ENCODE data around the gene RAD51D. TPM values are rescaled to one million over a fixed set of nuclear protein-coding genes. Genes with fewer than 3 reads are reported as not detected.

The RAD51D gene
- total RNA-seq, 2 experiments from 2014 or later = 32.1 to 33.6 TPM

DNA sequence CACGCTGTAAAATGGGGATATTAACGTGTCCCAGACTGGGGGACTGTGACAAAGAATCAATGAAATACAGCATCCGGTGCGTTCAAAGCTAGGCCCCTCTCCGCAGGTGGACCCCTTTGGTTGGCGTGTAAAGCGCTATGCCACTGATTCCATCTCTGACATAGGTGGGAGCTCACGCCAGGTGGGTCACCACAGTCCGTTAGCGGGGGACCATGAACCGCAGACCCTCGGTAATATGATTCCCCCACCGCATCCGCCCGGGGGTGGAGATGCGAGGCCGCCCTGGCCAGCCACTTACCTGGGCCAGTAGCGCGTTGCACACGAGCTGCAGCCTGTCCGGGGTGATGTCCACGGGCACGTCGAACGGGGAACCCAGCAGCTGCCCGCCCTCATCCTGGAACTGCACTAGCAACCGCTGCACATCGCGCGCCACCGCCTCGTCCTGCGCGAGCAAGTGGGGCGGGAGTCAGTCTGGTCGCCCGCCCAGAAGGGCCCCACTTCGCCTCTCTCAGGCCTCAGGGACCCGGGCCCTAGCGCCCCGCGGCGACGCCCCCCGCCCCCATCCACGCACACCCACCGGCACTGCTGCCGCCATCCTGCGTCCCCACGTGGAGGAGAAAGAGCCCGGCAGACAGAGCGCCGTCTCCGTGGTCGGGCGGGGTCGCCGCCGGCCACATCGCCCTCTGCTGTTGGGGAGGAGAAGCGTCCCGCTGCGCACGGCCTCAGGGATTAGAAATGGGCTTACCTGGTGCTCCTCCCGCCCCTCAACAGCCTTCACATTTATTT is 22.2 kb upstream of the RAD51D start, which contains the start of gene NLE1:
Gene NLE1, minus strand, starts transcription at position 623 of the 786 bp plus-strand sequence. Its CDS starts 28 bp downstream, at position 595.
- Mint-ChIP-seq H3K4me1 (ENCODE audit: low read depth) (peaks cover 21% of the 10 kb centered on the region), H3K4me3 (peak within 1 kb of the TSS; percentile 82), H3K36me3 (ENCODE audit: low read depth) (peaks cover 20% of the 10 kb centered on the region), H3K27ac (peak within 1 kb of the TSS; percentile 80), H3K9me3 (ENCODE audit: insufficient read depth) (no peaks in the 10 kb centered on the region), H3K27me3 (ENCODE audit: low read depth) (no peaks in the 10 kb centered on the region)
- CTCF ChIA-PET = interaction anchor here (0.6 to 2.6 kb wide), 15 partner anchors 11 to 622 kb away, joined by 3 to 9 read pairs (median 4); partner anchors contain the start of genes RAD51D and SLFN12L
- DNase-seq = peak; percentile 91
- POLR2A ChIA-PET = interaction anchor here (0.8 to 1.5 kb wide), 6 partner anchors 52 to 396 kb away, joined by 3 to 7 read pairs (median 3); partner anchors contain the start of genes SLFN12L and SLFN5
- peak; percentile 95 for ATAC-seq

DNA sequence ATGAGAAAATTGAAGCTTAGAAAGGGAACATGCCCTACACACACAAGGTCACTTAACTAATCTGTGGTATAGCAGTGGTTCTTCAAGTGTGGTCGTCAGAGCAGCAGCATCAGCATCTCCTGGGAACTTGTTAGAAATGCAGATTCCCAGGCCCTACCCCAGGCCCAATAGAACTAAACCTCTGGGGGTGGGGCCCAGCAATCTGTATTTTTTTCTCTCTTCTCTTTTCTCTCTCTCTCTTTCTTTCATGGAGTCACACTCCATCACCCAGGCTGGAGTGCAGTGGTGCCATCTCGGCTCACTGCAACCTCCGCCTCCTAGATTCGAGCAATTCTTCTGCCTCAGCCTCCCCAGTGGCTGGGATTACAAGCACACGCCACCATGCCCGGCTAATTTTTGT is 18.6 kb upstream of the RAD51D start:
- POLR2A ChIA-PET = no interaction called here

DNA sequence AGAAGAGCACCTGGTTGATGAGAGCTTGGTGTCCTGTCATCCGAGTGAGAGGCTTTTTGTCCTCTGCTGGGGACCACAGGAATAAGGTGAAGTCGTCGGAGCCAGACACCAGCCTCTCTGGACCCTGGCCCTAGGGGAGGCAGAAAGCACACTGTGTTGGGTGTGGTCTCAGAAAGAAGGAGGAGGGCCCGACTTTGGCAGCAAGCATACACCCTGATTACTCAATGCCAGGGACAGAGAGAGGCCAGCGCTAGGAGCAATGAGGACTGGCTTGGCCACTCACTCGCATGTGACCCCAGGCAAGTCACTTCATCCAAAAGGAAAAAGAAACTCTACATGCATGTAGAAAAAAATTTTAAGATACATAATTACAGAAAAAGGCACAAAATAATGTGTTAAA is 15.7 kb upstream of the RAD51D start:
- Mint-ChIP-seq H3K27ac (no peak overlapping the region), H3K9me3 (ENCODE audit: insufficient read depth) (no peaks in the 10 kb centered on the region), H3K36me3 (ENCODE audit: low read depth) (peaks cover 61% of the 10 kb centered on the region), H3K4me1 (ENCODE audit: low read depth) (peaks cover 2% of the 10 kb centered on the region), H3K4me3 (no peak overlapping the region), H3K27me3 (ENCODE audit: low read depth) (no peaks in the 10 kb centered on the region)
- DNase-seq (no peak), ATAC-seq (no peak)
- POLR2A ChIA-PET = no interaction called here
- CTCF ChIA-PET = interaction anchor here (1.2 kb wide), 1 partner anchor 15 kb away, joined by 4 read pairs; the partner anchor contains the start of gene RAD51D

More for the DNA sequence above, 18.6 kb upstream of the RAD51D start:
- DNase-seq = no peak
- CTCF ChIA-PET = no interaction called here
- Mint-ChIP-seq H3K4me1 (ENCODE audit: low read depth) (peaks cover 18% of the 10 kb centered on the region), H3K27me3 (ENCODE audit: low read depth) (no peaks in the 10 kb centered on the region), H3K4me3 (no peak overlapping the region), H3K27ac (no peak overlapping the region), H3K9me3 (ENCODE audit: insufficient read depth) (no peaks in the 10 kb centered on the region), H3K36me3 (ENCODE audit: low read depth) (peaks cover 49% of the 10 kb centered on the region)
- ATAC-seq = no peak

DNA sequence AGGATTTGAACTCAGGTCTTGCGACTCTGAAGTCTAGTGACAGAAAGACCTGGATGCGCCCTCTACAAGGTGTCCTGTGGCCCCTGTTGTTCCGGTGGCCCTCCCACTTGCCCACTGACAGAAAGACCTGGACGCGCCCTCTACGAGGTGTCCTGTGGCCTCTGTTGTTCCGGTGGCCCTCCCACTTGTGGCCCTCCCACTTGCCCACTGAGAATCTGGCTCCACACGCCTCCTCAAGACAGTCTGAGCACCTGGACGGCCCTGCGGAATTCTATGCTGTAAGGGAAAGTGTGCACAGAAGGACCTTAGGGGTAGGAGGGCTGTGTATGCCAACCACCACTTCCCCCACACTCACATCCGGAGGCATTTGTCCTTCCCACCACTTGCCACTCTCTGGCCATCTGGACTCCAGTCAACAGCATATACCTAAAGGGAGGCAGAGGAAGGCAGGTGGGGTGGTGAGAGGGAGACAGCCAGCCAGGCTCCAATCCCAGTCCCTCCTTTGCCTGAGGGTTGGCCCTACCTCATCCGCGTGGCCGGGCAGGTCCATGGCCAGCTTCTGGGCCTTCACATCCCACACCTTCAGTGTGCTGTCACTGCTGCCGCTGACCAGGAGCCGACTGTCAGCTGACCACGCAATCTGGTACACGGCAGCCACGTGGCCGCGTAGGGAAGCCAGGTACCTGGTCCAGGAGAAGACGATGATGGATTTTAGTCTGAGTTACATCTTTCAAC is 13.3 kb upstream of the RAD51D start:
- DNase-seq (no peak), ATAC-seq (no peak)
- no peaks in the 10 kb centered on the region for H3K4me1 Mint-ChIP-seq (ENCODE audit: low read depth)
- H3K4me3 Mint-ChIP-seq = no peak overlapping the region
- POLR2A ChIA-PET = no interaction called here
- CTCF ChIA-PET = no interaction called here
- peaks cover 54% of the 10 kb centered on the region for H3K36me3 Mint-ChIP-seq (ENCODE audit: low read depth)
- no peaks in the 10 kb centered on the region for H3K9me3 Mint-ChIP-seq (ENCODE audit: insufficient read depth)
- H3K27me3 Mint-ChIP-seq (ENCODE audit: low read depth) = no peaks in the 10 kb centered on the region
- H3K27ac Mint-ChIP-seq = no peak overlapping the region

DNA sequence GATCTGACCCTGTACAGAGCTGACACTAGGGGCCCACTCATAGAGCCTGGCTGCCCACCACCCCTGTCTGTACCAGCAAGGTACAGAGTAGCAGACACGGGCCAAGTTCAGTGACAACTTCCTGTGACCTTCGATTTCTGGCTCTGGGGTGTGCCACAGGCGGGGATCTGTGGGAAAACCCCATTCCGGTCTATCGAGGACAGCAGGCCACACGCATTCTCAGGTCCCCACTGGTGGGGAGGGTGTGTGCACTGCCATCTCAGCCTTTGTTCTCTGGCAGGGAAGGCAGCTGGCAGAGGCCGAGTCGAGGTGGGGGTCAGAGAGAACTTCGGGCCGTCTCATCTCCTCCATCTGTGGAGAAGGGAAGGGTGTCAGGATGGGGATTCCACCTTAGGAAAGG is 12.4 kb upstream of the RAD51D start:
- peaks cover 51% of the 10 kb centered on the region for H3K36me3 Mint-ChIP-seq (ENCODE audit: low read depth)
- no peak for ATAC-seq
- no peaks in the 10 kb centered on the region for H3K9me3 Mint-ChIP-seq (ENCODE audit: insufficient read depth)
- H3K27me3 Mint-ChIP-seq (ENCODE audit: low read depth) = no peaks in the 10 kb centered on the region
- no peaks in the 10 kb centered on the region for H3K4me1 Mint-ChIP-seq (ENCODE audit: low read depth)
- DNase-seq = no peak
- H3K4me3 Mint-ChIP-seq = no peak overlapping the region
- ChIA-PET POLR2A (no interaction called here), CTCF (no interaction called here)
- no peak overlapping the region for H3K27ac Mint-ChIP-seq

DNA sequence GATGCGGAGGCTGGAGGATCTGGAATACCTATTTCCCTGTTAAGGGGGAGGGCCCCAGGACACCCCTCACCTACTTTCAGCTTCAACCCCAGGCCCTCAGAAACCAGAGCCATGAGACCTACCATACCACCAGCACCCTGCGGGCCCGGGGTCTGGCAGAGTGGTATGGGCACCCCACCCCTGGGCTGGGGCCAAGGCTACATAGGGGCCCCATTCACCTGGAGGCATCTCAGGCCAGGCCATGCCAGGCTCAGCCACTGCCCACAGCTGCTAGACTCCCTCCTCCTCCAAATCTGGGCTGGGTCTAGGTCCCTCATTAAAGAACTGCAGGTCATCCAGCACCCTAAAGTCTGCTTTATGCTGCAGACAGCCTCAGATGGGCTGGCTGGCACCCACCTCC is 10.7 kb upstream of the RAD51D start:
- H3K27ac Mint-ChIP-seq = peak overlapping the region; percentile 30
- no peaks in the 10 kb centered on the region for H3K27me3 Mint-ChIP-seq (ENCODE audit: low read depth)
- H3K9me3 Mint-ChIP-seq (ENCODE audit: insufficient read depth) = no peaks in the 10 kb centered on the region
- ATAC-seq = no peak
- POLR2A ChIA-PET = no interaction called here
- H3K4me1 Mint-ChIP-seq (ENCODE audit: low read depth) = no peaks in the 10 kb centered on the region
- H3K4me3 Mint-ChIP-seq = no peak overlapping the region
- peaks cover 36% of the 10 kb centered on the region for H3K36me3 Mint-ChIP-seq (ENCODE audit: low read depth)
- DNase-seq = no peak
- CTCF ChIA-PET = interaction anchor here (1.3 to 1.9 kb wide), 3 partner anchors 10 to 617 kb away, joined by 3 to 5 read pairs (median 4); partner anchors contain the start of genes NLE1 and RAD51D

DNA sequence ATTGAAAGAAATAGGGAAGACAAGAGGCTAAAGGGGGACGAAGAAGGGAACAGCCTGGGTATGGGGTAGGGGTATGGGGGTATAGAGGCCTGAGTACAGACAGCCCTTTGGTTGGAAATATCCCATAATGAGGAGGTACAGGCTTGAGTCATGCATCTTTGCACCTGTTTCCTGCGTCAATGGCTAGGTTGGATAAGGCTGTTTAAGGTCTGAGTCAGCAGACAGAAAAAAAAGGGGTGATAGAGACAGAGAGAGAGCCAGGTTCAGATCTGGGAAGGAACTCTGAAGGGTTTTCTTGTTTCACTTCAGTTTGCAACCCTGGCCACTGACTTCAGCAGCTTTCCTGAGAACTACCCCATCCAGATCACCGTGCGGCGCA is 10.3 kb upstream of the RAD51D start:
- no peaks in the 10 kb centered on the region for H3K9me3 Mint-ChIP-seq (ENCODE audit: insufficient read depth)
- no peak for DNase-seq
- POLR2A ChIA-PET = no interaction called here
- no peak for ATAC-seq
- CTCF ChIA-PET = interaction anchor here (1.3 to 3.4 kb wide), 4 partner anchors 10 to 617 kb away, joined by 3 to 11 read pairs (median 4); partner anchors contain the start of genes NLE1 and RAD51D
- no peak overlapping the region for H3K4me3 Mint-ChIP-seq
- no peaks in the 10 kb centered on the region for H3K4me1 Mint-ChIP-seq (ENCODE audit: low read depth)
- no peak overlapping the region for H3K27ac Mint-ChIP-seq
- no peaks in the 10 kb centered on the region for H3K27me3 Mint-ChIP-seq (ENCODE audit: low read depth)
- H3K36me3 Mint-ChIP-seq (ENCODE audit: low read depth) = peaks cover 32% of the 10 kb centered on the region

DNA sequence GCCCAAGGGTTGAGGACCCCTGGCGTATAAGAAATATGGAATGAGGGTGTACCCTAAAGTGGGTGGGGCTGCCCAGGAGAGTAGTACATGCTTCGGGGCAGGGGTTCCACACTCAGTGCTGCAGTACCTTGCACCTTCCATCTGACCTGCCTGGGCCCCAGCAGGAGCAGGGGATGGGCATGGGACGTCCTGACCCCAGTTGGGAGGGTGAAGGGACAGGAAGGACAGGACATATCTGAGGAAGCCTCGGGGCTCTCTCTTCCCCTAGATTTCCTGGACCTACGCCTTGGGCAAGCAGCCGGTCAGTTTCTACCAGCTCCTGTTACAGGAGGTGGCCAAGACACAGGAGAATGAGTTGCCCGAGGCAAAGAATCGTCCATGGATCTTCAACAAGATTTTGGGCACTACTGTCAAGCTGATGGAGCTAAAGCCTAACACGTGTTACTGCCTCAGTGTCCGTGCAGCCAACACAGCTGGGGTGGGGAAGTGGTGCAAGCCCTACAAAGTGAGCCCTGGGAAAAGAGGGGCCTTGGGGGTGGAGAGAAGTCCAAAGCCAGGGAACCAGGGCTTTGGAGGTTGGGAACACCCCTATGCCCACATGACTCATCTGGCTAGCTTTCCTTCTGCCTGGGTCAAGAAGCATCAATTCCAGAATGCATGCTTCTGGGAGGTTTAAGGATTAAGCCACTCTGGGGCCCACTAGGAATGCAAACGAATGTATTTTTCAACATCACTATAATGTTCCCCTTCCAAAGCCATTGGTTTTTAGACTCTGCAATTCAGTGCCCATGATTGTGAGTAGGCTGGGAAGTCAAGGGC is 9.7 kb upstream of the RAD51D start:
- Mint-ChIP-seq H3K9me3 (ENCODE audit: insufficient read depth) (no peaks in the 10 kb centered on the region), H3K27ac (no peak overlapping the region), H3K36me3 (ENCODE audit: low read depth) (peaks cover 27% of the 10 kb centered on the region), H3K4me1 (ENCODE audit: low read depth) (no peaks in the 10 kb centered on the region), H3K27me3 (ENCODE audit: low read depth) (no peaks in the 10 kb centered on the region), H3K4me3 (no peak overlapping the region)
- ChIA-PET CTCF (interaction anchor here (1.3 to 3.4 kb wide), 3 partner anchors 10 to 618 kb away, joined by 3 to 11 read pairs (median 4); partner anchors contain the start of genes NLE1 and RAD51D), POLR2A (no interaction called here)
- DNase-seq = no peak
- no peak for ATAC-seq

DNA sequence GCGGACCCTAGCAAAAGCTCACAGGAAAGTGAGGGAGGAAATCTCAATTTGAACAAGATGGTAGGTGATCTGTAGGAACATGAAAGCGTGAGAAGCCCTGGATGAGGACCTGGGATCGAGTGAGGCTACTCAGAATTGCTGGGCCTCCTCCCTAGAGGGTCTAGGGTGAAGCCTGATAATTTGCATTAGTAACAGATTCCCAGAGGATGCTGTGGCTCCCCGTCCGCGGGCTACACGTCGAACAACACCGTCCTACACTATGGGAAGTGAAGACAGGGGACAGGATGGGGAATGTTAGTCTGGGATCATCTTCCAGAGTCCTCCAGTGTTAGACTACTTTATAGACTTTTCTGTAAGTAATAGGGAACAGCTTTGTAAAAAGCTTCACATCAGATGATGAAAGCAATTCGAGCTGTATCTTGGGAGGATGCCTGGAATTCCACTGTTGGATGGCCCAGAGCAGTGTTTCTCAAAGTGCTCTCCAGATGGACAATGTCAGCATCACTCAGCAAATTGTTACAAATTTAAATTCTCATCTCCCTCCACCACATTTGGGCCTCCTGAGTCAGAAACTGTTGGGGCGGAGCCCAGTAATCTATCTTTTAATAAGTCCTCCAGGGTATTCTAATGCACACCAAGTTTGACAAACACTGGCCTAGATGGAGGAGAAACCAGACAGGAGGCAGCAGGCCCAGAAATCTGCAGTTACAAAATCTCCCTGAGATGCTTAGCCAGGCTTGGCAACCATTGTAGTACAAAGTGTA is 8.3 kb upstream of the RAD51D start:
- no peak overlapping the region for H3K4me3 Mint-ChIP-seq
- POLR2A ChIA-PET = no interaction called here
- H3K27ac Mint-ChIP-seq = no peak overlapping the region
- ATAC-seq = no peak
- no peak for DNase-seq
- H3K4me1 Mint-ChIP-seq (ENCODE audit: low read depth) = no peaks in the 10 kb centered on the region
- H3K27me3 Mint-ChIP-seq (ENCODE audit: low read depth) = no peaks in the 10 kb centered on the region
- H3K9me3 Mint-ChIP-seq (ENCODE audit: insufficient read depth) = no peaks in the 10 kb centered on the region
- CTCF ChIA-PET = interaction anchor here (1.0 to 3.4 kb wide), 3 partner anchors 9 to 136 kb away, joined by 3 to 11 read pairs (median 4); partner anchors contain the start of gene RAD51D
- H3K36me3 Mint-ChIP-seq (ENCODE audit: low read depth) = peaks cover 19% of the 10 kb centered on the region

DNA sequence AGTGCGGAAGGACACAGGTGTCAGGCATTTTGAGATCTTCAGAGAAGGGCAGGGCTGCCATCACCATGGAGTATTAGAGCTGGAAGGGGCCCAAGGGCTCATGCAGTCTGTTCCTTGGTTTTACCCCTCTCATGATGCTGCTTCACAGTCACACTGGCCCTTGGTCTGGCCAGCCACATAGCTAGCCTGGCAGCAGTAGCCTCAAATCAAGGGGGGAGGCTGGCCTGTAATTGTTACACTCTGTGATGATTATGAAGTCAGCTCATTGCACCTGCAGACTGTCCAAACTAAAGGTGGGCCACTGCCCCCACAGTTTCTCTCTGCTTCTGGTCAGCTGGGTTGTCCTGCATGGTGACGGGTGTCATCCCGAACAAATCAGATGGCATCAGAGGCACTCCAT is 1.7 kb upstream of the RAD51D start, which contains the start of gene FNDC8:
Gene FNDC8, plus strand, starts transcription at position 301 of the 400 bp plus-strand sequence. Its CDS starts 79 bp downstream, at position 380.
- ChIA-PET POLR2A (interaction anchor here (0.7 to 1.6 kb wide), 2 partner anchors 98 to 124 kb away, joined by 3 to 4 read pairs; no protein-coding TSS in a partner anchor), CTCF (interaction anchor here (0.6 to 5.1 kb wide), 4 partner anchors 123 to 1788 kb away, joined by 3 to 118 read pairs (median 10); no protein-coding TSS in a partner anchor)
- peak within 1 kb of the TSS; percentile 9 for H3K4me3 Mint-ChIP-seq
- H3K36me3 Mint-ChIP-seq (ENCODE audit: low read depth) = peaks cover 11% of the 10 kb centered on the region
- H3K27ac Mint-ChIP-seq = peak within 1 kb of the TSS; percentile 18
- DNase-seq = no peak
- H3K27me3 Mint-ChIP-seq (ENCODE audit: low read depth) = no peaks in the 10 kb centered on the region
- no peaks in the 10 kb centered on the region for H3K9me3 Mint-ChIP-seq (ENCODE audit: insufficient read depth)
- ATAC-seq = no peak
- H3K4me1 Mint-ChIP-seq (ENCODE audit: low read depth) = peaks cover 29% of the 10 kb centered on the region
